Thyroid gland (tissue), 4 donors: ENCODE measurements around the gene CGB7. TPM values are rescaled to one million over a fixed set of nuclear protein-coding genes. Genes with fewer than 3 reads are reported as not detected.

Experiments
- DNase-seq, 2 donors: peaks; one replicate each; pipeline ENCODE4 v3.0.0-alpha.2; 2019
- H3K27ac ChIP-seq, 3 donors: fragments of 200-600 bp; sonication (generic); 1 replicate in 2 of 3; 2 replicates in 1 of 3; pipeline ENCODE4 v1.5.1; 2016 to 2019; ENCODE audit warnings: mild to moderate bottlenecking in 1 of 3, moderate library complexity in 1 of 3
- H3K27me3 ChIP-seq: fragments of 200-600 bp; sonication (generic); one replicate; pipeline ENCODE4 v1.5.1; 2019
- H3K36me3 ChIP-seq, 2 donors: fragments of 200-600 bp; sonication (generic); one replicate each; pipeline ENCODE4 v1.5.1; 2016 to 2019
- H3K4me1 ChIP-seq, 2 donors: fragments of 200-600 bp; sonication (generic); one replicate each; pipeline ENCODE4 v1.5.1; 2017 to 2019
- H3K4me3 ChIP-seq, 3 donors: fragments of 200-600 bp; sonication (generic); replicated peaks in 1 of 3; 1 replicate in 2 of 3; 2 replicates in 1 of 3; pipeline ENCODE4 v1.5.1; 2016; ENCODE audit warnings: mild to moderate bottlenecking in 1 of 3
- H3K9me3 ChIP-seq: fragments of 200-600 bp; sonication (generic); one replicate; pipeline ENCODE4 v1.5.1; 2017
- POLR2A ChIP-seq, 2 donors: fragments of 450-650 bp; IDR thresholded peaks; one replicate each; pipeline ENCODE4 v1.6.1; 2017; ENCODE audit warnings: antibody characterized with exemption in 2 of 2, mild to moderate bottlenecking in 2 of 2, moderate library complexity in 1 of 2
- WGBS, 2 donors: methylation state at CpG; one replicate each; pipeline ENCODE4 v1.1.5; 2017; 5-methylcytosine and 5-hydroxymethylcytosine counted together
- intact Hi-C: fragments of 100-400 bp; cut with DNase I; formaldehyde crosslinking; loops from one replicate; pipeline ENCODE4 v1.15.1; 2023
- total RNA-seq, 4 donors: library from RNA; depleted of rRNA; stranded (reverse); fragments of >200 nt; gene quantifications; one replicate each; pipeline ENCODE4 v1.2.3, GENCODE V29; 2016
- TF ChIP-seq, protein P1 (sequence below), 6 experiments: fragments of 200-600 bp in 3 of 6; fragments of 450-650 bp in 3 of 6; sonication (generic) in 3 of 6; IDR thresholded peaks; one replicate each; pipeline ENCODE4 v1.5.1; 2016 to 2019; ENCODE audit warnings: antibody characterized with exemption in 6 of 6, mild to moderate bottlenecking in 2 of 6, inconsistent platforms in 1 of 6, moderate library complexity in 1 of 6

The CGB7 gene
- total RNA-seq, 4 donors from 2014 or later: not detected

GRCh38 chr19:49017666-49018351 is 39.7 kb downstream of the CGB7 start:
- TF ChIP-seq, protein P1, sequence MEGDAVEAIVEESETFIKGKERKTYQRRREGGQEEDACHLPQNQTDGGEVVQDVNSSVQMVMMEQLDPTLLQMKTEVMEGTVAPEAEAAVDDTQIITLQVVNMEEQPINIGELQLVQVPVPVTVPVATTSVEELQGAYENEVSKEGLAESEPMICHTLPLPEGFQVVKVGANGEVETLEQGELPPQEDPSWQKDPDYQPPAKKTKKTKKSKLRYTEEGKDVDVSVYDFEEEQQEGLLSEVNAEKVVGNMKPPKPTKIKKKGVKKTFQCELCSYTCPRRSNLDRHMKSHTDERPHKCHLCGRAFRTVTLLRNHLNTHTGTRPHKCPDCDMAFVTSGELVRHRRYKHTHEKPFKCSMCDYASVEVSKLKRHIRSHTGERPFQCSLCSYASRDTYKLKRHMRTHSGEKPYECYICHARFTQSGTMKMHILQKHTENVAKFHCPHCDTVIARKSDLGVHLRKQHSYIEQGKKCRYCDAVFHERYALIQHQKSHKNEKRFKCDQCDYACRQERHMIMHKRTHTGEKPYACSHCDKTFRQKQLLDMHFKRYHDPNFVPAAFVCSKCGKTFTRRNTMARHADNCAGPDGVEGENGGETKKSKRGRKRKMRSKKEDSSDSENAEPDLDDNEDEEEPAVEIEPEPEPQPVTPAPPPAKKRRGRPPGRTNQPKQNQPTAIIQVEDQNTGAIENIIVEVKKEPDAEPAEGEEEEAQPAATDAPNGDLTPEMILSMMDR (IDR thresholded peaks at IDR 0.05): peak in 2 of 6 experiments; percentile 33 to 54
- TF ChIP-seq POLR2A (IDR thresholded peaks at IDR 0.05): no peak
- H3K36me3 ChIP-seq: peaks cover 0 to 6% of the 10 kb centered on the region in 2 donors
- peak overlapping the region in 1 of 3 donors; percentile 25 for H3K4me3 ChIP-seq
- no peaks in the 10 kb centered on the region for H3K9me3 ChIP-seq
- H3K4me1 ChIP-seq: peaks cover 17 to 24% of the 10 kb centered on the region in 2 donors
- peak; percentile 25 to 33 for DNase-seq
- intact Hi-C loops: no loop called here
- no peak overlapping the region for H3K27ac ChIP-seq
- WGBS, 2 donors: 3% methylated on average over 8 to 14 of the region's 62 CpGs
- H3K27me3 ChIP-seq: no peaks in the 10 kb centered on the region

DNA sequence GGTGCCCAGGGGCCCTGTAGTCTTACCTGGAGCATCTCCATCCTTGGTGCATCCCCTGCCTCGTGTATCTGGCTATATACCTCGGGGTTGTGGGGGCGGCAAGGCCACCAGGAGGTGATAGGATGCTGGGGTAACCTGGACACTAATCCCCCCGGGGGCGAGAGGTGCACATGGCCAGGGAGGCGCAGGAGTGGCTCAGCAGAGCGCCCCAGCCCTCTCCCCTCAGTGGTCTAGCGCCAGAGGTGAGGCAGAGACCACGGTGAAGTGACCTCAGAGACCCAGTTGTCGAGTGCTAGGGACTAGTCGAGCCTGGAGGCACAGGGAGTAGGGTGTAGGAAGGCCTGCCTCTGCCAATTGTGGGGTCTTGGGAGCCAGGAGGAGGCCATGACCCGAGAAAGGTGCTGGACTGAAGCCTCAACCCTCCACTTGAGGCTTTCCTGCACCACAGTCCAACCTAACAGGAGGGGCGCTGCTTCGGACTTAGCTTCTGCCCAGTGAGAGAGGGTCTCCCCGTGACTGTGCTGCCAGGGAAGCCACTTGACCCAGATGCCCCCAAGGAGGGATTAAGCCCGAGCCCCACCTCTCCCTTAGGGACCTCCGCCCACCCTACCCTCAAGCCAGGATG is 40.4 kb downstream of the CGB7 start, which contains the start of gene LHB:
Gene LHB (minus strand): TSS at position 51 of the 625 bp plus-strand sequence. CDS start 10 bp downstream, at position 41.
- WGBS, 2 donors: 59 to 70% methylated on average over 14 to 17 of the region's 17 CpGs
- H3K4me1 ChIP-seq: peaks cover 17 to 24% of the 10 kb centered on the region in 2 donors
- no peak for DNase-seq
- H3K27me3 ChIP-seq: no peaks in the 10 kb centered on the region
- H3K4me3 ChIP-seq: peak within 1 kb of the TSS in 1 of 3 donors; percentile 25
- intact Hi-C loops: no loop called here
- H3K36me3 ChIP-seq: peaks cover under 1 to 11% of the 10 kb centered on the region in 2 donors
- H3K9me3 ChIP-seq: no peaks in the 10 kb centered on the region
- TF ChIP-seq POLR2A (IDR thresholded peaks at IDR 0.05): no peak
- TF ChIP-seq, protein P1 (IDR thresholded peaks at IDR 0.05): no peak
- H3K27ac ChIP-seq: no peak within 1 kb of the TSS

DNA sequence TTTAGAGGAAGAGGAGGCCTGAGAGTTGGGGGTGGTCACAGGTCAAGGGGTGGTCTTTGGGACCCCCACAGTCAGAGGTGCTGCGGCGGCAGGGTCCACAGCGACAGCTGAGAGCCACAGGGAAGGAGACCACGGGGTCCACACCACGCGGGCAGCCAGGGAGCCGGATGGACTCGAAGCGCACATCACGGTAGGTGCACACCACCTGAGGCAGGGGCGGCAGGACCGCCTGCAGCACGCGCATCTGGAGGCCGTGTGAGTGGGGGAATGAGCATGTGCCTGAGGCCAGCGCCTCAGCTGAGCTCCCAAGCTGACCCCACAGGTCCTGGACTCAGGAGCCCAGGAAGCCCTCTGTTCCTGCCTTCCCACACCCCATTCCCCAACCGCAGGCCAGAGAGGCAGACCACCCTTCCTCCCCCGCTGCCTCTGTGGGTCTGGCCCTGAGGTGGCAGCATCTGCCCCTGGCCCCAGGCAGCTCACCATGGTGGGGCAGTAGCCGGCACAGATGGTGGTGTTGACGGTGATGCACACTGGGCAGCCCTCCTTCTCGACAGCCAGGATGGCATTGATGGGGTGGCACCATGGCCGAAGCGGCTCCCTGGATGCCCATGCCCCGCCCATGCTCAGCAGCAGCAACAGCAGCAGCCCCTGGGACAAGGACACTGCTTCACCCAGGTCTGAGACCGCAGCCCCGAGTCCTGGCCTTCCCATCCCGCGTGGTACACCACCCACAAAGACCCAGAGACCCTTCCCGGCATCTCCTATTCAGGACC is 41.3 kb downstream of the CGB7 start:
- DNase-seq: no peak
- 93 to 94% methylated on average over 14 to 22 of the region's 29 CpGs for WGBS, 2 donors
- TF ChIP-seq, protein P1 (IDR thresholded peaks at IDR 0.05): no peak
- H3K9me3 ChIP-seq: no peaks in the 10 kb centered on the region
- H3K27me3 ChIP-seq: no peaks in the 10 kb centered on the region
- H3K4me1 ChIP-seq: peaks cover 17 to 24% of the 10 kb centered on the region in 2 donors
- intact Hi-C loops: no loop called here
- H3K27ac ChIP-seq: no peak overlapping the region
- no peak overlapping the region for H3K4me3 ChIP-seq
- peaks cover 9 to 16% of the 10 kb centered on the region in 2 donors for H3K36me3 ChIP-seq

DNA sequence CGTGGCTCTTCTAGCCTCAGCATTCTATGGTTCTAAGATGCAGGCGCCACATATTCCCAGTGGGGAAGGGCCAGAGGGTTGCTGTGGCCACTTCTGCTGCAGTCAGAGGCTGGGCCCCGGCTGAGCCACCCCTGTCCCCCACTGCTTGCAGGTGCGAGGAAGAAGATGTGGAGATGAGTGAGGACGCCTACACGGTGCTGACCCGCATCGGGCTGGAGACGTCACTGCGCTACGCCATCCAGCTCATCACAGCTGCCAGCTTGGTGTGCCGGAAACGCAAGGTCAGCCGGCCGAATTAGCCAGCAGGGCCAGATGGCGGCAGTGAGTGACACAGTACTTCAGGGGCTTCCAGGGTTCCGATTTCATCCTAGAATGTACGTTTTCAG is 42.7 kb downstream of the CGB7 start:
- Histone ChIP-seq H3K9me3 (no peaks in the 10 kb centered on the region), H3K4me3 (no peak overlapping the region), H3K27ac (no peak overlapping the region), H3K4me1 (peaks cover 17 to 24% of the 10 kb centered on the region in 2 donors), H3K27me3 (no peaks in the 10 kb centered on the region), H3K36me3 (peaks cover 21 to 28% of the 10 kb centered on the region in 2 donors)
- intact Hi-C loops: no loop called here
- 79 to 98% methylated on average over 6 to 18 of the region's 18 CpGs for WGBS, 2 donors
- TF ChIP-seq, protein P1 (IDR thresholded peaks at IDR 0.05): no peak
- TF ChIP-seq POLR2A (IDR thresholded peaks at IDR 0.05): no peak
- no peak for DNase-seq
